T-helper 2 cell treated with Interferon-gamma antibody and Interleukin-4, amounts not matched to agents 100 ng/mL and 5 ng/mL, for 36 hours (primary cell): ENCODE measurements around the gene NHS. TPM values are rescaled to one million over a fixed set of nuclear protein-coding genes. Genes with fewer than 3 reads are reported as not detected.

ENCODE experiments used
- intact Hi-C: fragments of 100-400 bp; cut with micrococcal nuclease; formaldehyde crosslinking; loops from one replicate; pipeline ENCODE4 v1.15.1; 2023
- total RNA-seq: library from RNA; stranded (reverse); gene quantifications from 2 replicates; pipeline ENCODE4 v1.2.3, GENCODE V29; 2022

Gene NHS
- total RNA-seq, 1 donor from 2014 or later, result 0.70 TPM

- intact Hi-C loops, result no loop called here
These were observed 394.0 kb downstream of the NHS start for GRCh38 chrX:17768997-17769396.

DNA sequence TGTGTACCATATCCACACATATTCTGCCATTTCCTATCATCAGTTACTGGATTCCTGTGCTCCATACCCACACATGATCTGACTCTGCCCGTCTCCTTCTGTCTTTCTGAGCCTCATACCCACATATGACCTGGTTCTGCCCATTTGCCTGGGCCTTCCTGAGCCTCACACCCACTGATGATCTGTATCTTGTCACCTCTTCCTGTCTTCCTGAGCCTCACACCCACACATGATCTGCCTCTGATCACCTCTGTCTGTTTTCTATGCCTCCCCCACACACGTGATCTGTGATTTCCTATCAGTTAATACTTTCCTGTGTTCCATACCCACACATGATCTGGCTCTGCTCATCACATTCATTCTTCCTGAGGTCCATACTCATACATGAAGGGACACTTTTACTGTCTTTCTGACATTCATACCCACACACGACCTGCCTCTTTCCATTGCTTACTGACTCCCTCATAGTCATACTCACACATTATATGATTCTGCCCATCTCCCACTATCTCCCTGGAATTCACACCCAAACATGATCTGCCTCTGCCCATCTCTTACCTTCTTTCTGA is 394.8 kb downstream of the NHS start:
- intact Hi-C loops, result no loop called here

DNA sequence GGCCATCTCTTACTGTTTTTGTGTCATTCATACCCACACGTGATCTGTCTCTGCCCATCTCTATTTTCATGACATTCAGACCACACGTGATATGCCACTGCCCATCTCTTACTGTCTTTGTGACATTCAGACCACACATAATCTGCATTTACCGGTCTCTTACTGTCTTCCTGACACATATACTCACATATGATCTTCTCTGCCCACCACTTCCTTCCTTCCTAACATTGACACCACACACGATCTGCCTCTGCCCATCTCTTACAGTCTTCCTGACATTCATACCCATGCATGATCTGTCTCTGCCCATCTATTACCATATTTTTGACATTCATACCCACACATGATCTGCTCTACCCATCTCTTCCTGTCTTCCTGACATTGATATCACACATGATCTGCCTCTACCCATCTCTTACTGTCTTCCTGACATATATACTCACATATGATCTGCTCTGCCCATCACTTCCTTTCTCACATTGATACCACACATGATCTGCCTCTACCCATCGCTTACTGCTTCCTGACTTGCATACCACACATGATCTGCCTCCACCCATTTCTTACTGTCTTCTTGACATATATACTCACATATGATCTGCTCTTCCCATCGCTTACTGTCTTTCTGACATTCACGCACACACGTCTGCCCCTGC is 398.3 kb downstream of the NHS start:
- intact Hi-C loops, result no loop called here

- intact Hi-C loops, result no loop called here
These were observed 399.1 kb downstream of the NHS start for GRCh38 chrX:17774053-17774452.

DNA sequence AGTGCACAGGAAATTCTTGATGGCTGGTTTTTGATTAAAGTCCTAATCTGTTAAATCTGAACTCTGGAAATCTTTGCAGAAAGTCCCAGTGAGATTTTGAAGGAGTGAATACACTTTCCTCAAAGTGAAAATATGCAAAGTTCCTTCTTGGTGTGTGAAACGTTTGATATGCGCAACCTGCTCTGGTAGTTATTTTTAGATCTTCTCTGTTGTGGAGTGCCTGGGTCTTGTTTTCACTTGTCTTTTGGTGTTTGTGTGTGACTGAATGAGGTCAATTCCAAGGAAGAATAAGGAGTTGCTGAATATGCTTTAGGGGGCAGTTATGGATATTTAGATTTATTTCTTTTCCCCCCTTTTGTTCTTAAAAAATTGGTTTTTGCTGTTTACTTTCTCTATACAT is 404.0 kb downstream of the NHS start:
- intact Hi-C loops, result no loop called here

DNA sequence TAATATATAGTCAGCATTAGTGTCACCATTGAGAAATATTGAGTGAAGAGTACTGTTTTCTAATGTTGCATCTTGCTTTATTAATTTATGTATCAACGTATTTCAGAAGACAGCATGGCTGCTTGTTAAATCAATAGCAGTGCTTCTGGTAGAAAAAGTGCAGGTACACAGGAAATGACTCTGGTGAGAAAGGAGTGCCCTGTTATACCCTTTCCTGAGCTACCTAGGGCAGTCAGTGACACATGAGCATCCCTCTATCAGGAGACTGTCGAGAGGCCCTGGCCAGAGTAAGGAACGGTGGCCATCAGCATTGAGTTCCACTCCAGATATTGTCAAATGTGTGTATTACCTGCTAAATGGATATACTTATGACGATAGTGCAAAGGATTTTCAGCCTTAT is 404.4 kb downstream of the NHS start:
- intact Hi-C loops, result no loop called here
